Stimulated activated CD4-positive, alpha-beta T cell treated with anti-CD3 and anti-CD28 coated beads, Interleukin-4, amount 100 ng/mL, for 24 hours (primary cell): ENCODE results near the gene SGK1.
A peak's percentile ranks its signal among the peaks of the same experiment; 100 is the strongest.
"Not testable (repeated sequence)": the region's sequence is repeated elsewhere in the genome, so short reads cannot be mapped to it uniquely, and the experiment has no call there.

Experiments used
- DNase-seq: peaks from one replicate; pipeline ENCODE4 v3.0.0-alpha.2; 2020

The SGK1 gene

GRCh38 chr6:134299236-134299635 lies 18.7 kb downstream of the SGK1 start:
- DNase-seq: no peak

DNA sequence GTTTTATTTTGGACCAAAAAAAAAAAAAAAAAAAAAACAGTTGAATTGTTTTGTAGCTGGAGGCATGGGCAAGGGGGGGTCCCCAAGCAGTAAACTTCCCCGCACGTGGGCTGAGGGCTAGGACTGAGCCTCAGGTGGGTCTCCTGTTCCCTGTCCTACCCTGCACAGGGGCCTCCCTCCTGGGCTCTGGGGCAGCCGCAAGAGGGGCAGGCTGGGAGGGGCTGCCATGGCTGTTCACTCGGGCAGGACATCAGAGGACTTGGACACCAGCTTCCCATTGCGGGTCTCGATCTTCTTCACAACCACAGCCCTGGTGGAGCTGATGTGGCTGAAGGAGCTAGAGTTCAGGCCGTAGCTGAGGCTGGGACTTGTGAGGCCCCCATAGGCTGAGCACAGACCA lies 21.1 kb downstream of the SGK1 start:
- DNase-seq: no peak

GRCh38 chr6:134295953-134296553 lies 21.9 kb downstream of the SGK1 start:
- DNase-seq: no peak

GRCh38 chr6:134293659-134294161 lies 24.2 kb downstream of the SGK1 start:
- no peak for DNase-seq

GRCh38 chr6:134291156-134291555 lies 26.8 kb downstream of the SGK1 start:
- no peak for DNase-seq

GRCh38 chr6:134289204-134289575 lies 28.7 kb downstream of the SGK1 start:
- no peak for DNase-seq

DNA sequence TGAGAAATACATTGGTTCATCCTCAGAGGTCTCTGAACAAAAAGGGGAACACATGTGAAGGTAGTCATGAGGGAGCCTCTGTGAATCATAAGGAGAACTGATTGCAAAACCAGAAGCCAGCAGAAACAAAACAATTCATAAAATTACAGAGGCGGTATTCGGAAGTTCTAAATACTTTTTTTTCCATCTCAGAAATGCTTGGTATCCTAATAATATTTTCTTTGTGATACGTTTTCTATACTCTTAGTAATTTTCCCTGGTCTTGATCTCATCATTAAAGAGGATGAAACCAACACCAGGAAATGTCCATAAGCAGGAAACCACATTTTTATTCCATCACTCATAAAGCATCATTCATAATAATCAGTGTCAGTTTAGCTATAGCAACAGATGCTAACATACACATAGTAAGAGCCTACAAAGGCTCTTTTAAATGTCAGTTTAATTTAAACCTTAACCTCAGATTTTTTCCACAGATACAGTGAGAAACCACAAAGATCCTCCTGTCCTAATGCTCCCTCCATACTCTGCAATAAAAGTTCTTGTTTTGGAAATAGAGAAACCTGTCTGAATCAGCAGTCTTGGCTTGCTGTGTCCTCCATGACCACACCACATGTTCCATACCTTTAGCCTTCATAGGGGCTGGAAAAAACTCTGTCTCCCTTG lies 29.2 kb downstream of the SGK1 start:
- DNase-seq: peak; percentile 9

GRCh38 chr6:134287859-134288537 lies 29.9 kb downstream of the SGK1 start:
- no peak for DNase-seq

GRCh38 chr6:134282816-134283215 lies 35.1 kb downstream of the SGK1 start:
- no peak for DNase-seq

DNA sequence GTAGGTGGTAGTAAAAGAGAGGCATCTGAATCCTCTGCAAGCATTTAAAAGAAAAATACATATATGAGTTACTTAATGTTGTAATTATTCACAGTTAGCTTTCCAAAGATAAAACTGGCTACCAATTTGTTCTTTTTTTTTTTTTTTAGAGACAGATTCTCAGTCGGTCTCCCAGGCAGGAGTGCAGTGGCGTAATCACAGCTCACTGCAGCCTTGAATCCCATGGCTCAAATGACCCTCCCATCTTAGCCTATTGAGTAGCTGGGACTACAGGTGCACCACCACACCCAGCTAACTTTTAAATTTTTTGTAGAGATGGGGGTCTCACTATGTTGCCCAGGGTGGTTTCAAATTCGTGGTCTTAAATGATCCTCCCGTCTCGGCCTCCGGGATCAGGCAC lies 36.5 kb downstream of the SGK1 start:
- no peak for DNase-seq

DNA sequence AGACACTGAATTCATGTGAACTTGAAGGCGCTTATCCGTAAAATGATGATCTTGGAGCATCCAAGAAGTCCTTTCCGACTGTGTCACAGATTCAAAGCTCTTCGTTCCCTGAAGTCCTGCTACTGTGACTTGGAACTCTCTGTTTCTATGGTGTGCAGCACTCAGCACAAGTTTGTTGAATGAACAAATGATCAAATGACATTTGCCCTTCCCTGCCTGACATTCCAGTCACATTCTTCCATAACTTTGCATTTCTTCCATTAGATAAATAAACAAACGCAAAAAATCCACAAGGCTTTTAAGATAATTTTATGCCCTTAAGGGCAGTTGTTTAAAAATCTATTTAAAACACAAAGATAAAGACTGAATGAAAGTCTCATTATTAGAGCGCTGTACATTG lies 39.9 kb downstream of the SGK1 start:
- no peak for DNase-seq

DNA sequence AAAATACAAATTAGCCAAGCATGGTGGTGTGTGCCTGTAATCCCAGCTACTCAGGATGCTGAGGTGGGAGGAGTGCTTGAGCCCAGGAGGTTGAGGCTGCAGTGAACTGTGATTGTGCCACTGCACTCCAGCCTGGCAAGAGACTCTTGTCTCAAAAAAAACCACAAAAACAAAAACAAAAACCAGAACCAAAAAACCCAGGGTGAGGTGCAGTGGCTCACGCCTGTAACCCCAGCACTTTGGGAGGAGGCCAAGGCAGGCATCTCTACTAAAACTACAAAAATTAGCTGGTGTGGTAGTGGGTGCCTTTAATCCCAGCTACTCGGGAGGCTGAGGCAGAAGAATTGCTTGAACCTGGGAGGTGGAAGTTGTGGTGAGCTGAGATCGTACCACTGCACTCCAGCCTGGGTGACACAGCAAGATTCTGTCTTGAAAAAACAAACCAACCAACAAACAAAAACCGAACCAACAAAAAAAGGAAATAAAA lies 41.0 kb downstream of the SGK1 start:
- not testable (repeated sequence) for DNase-seq

DNA sequence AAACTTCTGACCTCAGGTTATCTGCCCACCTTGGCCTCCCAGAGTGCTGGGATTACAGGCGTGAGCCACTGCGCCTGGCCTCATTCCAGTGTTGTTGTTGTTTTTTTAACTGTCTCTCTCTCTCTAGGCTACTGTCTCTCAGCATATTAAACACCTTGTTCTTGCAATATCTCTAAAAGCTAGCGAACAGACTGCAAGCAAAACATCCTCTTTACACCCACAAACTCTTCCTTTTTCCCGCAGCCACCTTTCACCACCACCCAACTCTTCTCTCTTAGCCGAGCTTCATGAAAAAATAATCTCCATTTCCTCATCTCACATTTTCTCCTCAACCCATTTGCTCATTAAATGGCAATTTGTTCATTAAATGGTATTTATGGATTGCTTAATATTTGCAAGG lies 45.5 kb downstream of the SGK1 start:
- DNase-seq: no peak

DNA sequence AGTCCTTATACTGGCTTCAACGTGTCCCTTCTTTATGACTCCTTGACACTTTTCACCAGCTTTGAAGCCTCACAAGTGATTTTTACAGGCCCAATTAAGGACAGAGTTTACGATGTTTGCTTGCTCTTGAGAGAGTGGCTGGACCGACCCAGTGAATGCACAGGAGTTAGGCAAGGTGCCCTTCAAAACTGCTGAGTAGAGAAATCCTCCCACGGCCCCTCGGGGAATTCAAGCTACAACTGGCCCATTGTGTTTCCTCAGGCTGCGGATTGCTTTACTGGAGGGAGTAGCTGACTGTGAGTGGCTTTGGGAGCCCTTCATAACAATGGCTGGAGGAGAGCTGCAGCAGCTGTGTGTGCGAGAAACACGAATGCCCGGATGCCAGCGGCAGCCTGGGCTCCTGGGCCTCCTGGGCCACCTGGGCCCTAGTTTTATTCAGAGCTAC lies 50.0 kb downstream of the SGK1 start:
- no peak for DNase-seq

DNA sequence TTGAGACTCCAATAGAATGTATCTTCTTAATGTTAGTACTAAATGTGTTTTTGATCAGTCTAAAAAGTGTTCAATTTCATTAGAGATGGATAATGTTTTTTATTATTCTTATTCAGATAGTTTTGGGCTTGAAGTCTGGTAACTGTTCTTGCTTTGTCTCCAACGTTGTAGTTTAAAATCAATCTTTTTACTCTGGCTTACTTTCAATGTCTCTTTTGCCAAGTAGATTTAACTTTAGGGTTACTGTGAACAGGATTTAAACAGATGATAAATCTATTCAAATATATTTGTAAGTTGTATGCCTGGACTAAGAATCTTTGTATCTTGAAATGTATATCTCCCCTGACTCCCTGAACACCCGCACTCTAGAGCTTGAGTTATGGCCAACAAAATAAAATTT lies 51.1 kb downstream of the SGK1 start:
- no peak for DNase-seq

DNA sequence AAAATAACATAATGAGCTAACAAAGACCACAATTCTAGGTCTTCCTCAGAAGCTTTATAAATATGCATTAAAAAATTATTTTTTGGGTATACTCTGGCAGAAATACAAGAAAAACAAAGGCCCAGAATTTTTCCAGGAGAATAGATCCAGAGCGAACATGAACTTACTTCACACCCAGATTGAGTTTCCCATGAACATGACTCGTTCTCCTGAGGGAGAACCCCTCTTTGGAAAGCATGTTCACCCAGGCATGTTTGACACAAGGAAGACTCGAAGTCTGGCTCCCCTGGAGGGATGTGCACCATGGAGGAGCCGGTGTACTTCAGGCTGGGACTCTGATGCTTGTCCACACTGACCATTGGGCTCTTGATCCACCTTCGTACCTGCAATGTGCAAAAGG lies 56.1 kb downstream of the SGK1 start:
- no peak for DNase-seq

DNA sequence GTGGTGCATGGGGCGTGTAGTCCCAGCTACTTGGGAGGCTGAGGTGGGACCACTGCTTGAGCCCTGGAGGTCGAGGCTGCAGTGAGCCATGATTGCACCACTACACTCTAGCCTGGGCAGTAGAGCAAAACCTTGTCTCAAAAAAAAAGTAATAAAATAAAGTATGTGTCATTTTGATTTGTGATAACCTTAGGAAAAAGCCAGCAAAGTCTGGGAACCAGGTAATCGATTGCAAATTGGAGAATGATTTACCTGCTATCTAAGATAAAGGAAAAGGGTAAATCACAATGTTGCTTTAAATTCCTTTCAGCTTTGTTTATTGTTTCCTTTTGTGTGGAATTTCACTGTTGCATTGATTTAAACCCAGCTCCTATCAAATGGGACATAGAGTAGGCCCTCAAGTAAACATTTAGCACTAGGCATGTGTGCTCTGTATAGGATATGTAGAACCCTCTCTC lies 59.0 kb downstream of the SGK1 start:
- no peak for DNase-seq

- DNase-seq: no peak
These were observed 60.4 kb downstream of the SGK1 start for GRCh38 chr6:134257516-134257915.

GRCh38 chr6:134256862-134257261 lies 61.0 kb downstream of the SGK1 start:
- no peak for DNase-seq

- not testable (repeated sequence) for DNase-seq
These were observed 62.6 kb downstream of the SGK1 start for GRCh38 chr6:134255280-134255679.

- no peak for DNase-seq
These were observed 63.8 kb downstream of the SGK1 start for GRCh38 chr6:134254118-134254517.

GRCh38 chr6:134253681-134254080 lies 64.2 kb downstream of the SGK1 start:
- no peak for DNase-seq

DNA sequence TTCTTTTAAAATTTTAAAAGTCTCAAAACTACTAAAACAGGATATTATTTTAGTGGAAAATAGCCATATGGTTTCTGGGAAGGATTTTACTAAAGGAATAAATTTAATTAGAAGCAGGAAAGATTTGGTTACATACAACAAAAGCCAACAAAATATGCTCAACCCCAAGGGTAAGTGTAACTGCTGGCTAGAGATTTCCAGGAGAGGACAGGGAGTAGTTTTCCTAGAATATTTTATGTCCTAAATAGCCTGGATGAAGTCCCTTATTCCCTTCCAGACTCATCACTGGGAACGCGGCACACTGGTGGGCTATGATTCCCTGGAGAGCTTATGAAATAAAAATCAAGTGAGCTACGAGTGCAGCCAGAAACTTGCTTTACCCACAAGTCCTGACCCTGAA lies 66.6 kb downstream of the SGK1 start:
- no peak for DNase-seq

DNA sequence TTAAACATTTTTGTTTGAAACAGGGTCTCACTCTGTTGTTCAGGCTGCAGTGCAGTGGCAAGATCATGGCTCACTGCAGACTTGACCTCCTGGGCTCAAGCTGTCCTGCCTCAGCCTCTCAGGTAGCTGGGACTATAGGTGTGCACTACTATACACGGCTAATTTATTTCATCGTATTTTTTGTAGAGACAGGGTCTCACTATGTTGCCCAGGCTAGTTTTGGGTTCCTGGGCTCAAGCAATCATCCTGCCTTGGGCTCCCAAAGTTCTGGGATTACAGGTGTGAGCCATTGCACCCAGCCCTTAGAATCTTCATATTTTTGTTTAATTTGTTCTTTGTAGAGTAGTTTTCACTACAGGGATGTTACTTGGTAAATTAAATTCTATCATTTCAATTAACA lies 67.1 kb downstream of the SGK1 start:
- DNase-seq: no peak
